ENCODE results near the gene NOL3.

DNA sequence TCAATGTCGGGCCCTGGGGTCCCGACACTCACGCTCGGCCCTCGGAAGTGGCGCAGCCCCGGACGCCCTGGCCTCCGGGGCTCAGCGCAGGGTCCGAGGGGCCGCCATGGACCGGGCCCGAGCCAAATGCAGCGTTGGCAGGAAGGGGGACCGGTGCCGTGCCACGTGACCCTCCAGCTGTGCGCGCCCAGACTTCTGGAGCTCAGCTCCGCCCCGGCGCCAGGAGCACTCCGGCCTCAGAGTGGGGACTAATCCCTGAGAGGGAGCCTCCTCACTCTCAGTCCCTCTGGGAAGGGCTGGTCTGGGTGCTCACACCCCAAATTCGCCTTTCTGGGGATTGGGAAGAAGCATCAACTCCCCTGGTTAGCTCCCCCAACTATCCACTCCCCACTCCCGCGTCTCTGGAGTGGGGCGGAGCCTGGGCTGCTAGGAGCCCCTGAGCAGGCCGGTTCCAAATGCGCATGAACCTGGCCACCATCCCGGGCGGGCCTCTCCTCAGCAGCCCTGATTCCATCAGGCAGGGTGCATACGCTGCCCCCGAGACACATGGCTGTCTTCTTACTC, 19.4 kb upstream of the NOL3 start, which contains the start of gene B3GNT9:
- no peak for TF ChIP-seq RAD21 (IDR thresholded peaks at IDR 0.05; ENCODE audit: low read length)
- no peak for TF ChIP-seq RFX5 (IDR thresholded peaks at IDR 0.05; ENCODE audit: low read depth, low read length)
- TF ChIP-seq MAFK (IDR thresholded peaks at IDR 0.05; ENCODE audit: low read depth, low read length), result no peak
- TF ChIP-seq, protein P1, sequence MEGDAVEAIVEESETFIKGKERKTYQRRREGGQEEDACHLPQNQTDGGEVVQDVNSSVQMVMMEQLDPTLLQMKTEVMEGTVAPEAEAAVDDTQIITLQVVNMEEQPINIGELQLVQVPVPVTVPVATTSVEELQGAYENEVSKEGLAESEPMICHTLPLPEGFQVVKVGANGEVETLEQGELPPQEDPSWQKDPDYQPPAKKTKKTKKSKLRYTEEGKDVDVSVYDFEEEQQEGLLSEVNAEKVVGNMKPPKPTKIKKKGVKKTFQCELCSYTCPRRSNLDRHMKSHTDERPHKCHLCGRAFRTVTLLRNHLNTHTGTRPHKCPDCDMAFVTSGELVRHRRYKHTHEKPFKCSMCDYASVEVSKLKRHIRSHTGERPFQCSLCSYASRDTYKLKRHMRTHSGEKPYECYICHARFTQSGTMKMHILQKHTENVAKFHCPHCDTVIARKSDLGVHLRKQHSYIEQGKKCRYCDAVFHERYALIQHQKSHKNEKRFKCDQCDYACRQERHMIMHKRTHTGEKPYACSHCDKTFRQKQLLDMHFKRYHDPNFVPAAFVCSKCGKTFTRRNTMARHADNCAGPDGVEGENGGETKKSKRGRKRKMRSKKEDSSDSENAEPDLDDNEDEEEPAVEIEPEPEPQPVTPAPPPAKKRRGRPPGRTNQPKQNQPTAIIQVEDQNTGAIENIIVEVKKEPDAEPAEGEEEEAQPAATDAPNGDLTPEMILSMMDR (conservative IDR thresholded peaks at IDR 0.05; ENCODE audit: low read depth, low read length), result no peak
- no peak for TF ChIP-seq POLR2A (IDR thresholded peaks at IDR 0.05; ENCODE audit: low read depth, low read length)
- TF ChIP-seq RCOR1 (IDR thresholded peaks at IDR 0.05; ENCODE audit: insufficient replicate concordance, low read length), result no peak
- TF ChIP-seq USF2 (IDR thresholded peaks at IDR 0.05; ENCODE audit: low read depth, low read length), result peak; percentile 88
- no peak for TF ChIP-seq BHLHE40 (IDR thresholded peaks at IDR 0.05; ENCODE audit: low read depth, low read length)
